Sigmoid colon (tissue), 4 donors: ENCODE results near the gene PPDPF.

Experiments
- CTCF ChIP-seq, 4 experiments: fragments of 450-650 bp in 3 of 4; fragments of 200-600 bp in 1 of 4; IDR thresholded peaks; one replicate each; pipeline ENCODE4 v1.5.1; 2016 to 2019; ENCODE audit warnings: antibody characterized with exemption in 4 of 4, mild to moderate bottlenecking in 3 of 4, moderate library complexity in 2 of 4
- EP300 ChIP-seq, 4 donors: sonication (generic); formaldehyde crosslinking; IDR thresholded peaks; one replicate each; pipeline ENCODE4 v1.6.1; 2017; ENCODE audit warnings: antibody characterized with exemption in 4 of 4
- POLR2A ChIP-seq, 2 donors: fragments of 450-650 bp; IDR thresholded peaks; one replicate each; pipeline ENCODE4 v1.6.1; 2016; ENCODE audit warnings: antibody characterized with exemption in 2 of 2, mild to moderate bottlenecking in 2 of 2, moderate library complexity in 2 of 2
- POLR2AphosphoS5 ChIP-seq, 4 donors: sonication (generic); formaldehyde crosslinking; IDR thresholded peaks; one replicate each; pipeline ENCODE4 v1.6.1; 2017; ENCODE audit warnings: antibody characterized with exemption in 4 of 4

- TF ChIP-seq CTCF (IDR thresholded peaks at IDR 0.05) (no peak), POLR2AphosphoS5 (IDR thresholded peaks at IDR 0.05) (no peak), POLR2A (IDR thresholded peaks at IDR 0.05) (no peak), EP300 (IDR thresholded peaks at IDR 0.05) (no peak)
Measured at GRCh38 chr20:63558804-63559484, 38.4 kb downstream of the PPDPF start.
